Astrocyte (in vitro differentiated cells and primary cell): Measurements from ENCODE around the gene ARIH1.

Source experiments
- CTCF ChIP-seq: IDR thresholded peaks from 2 replicates; pipeline ENCODE4 v1.5.1; 2011; ENCODE audit warnings: low read depth, mild to moderate bottlenecking, inconsistent platforms, low read length, moderate library complexity; ENCODE audit not compliant: insufficient read depth
- EZH2 ChIP-seq: IDR thresholded peaks from 2 replicates; pipeline ENCODE4 v1.6.1; 2012; ENCODE audit warnings: mild to moderate bottlenecking, low read length, inconsistent platforms; ENCODE audit not compliant: insufficient read depth

GRCh38 chr15:72507402-72508092 is 33.4 kb downstream of the ARIH1 start:
- TF ChIP-seq CTCF: no peak
- no peak for TF ChIP-seq EZH2
